ENCODE data around the gene AP2S1. TPM values are rescaled to one million over a fixed set of nuclear protein-coding genes. Genes with fewer than 3 reads are reported as not detected.

AP2S1 gene
- total and polyA plus RNA-seq, 2 of the 4 experiments (the other 2 are of a cell fraction) = 144 to 274 TPM

DNA sequence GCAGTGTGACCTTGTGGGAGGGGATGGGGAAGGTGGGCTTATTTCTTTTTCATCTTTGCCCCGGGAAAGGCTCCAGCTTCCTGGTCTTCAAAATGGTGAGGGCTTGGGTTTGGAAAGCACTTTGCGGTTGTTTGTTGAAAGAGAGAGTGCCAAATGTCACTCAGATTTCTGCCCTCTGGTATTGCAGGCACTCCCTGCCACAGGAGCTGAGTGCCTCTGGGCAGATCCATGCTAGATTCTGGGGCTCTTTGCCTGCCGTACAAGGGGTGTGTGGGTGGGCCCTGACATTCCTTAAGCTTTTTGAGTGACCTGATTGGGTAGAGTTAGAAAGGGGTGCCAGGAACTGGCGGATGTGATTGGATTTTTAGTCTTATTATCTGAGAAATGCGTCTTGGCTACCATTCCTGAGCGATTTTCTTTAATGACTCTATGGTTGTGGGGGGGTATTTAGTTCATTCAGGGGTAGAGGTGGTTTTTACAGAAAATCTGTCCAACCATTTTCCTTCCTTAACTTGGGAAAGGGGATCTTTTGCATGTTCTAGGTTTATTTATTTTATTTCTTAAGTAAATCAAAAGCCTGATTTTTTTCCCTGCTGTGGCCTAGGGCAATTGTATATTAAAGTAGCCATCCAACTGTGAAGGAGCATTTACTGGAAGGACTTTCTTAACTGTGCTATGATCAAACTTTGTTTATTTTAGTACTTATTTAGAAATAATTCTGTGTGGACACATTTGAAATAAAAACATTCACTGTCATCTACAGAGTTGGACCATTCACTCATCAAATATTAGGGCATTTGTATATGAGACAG, 13.4 kb upstream of the AP2S1 start:
- H4K20me1 ChIP-seq (ENCODE audit: insufficient read depth, low read length) = peaks cover 83% of the 10 kb centered on the region
- peak overlapping the region; percentile 8; the same call in 1 of the 2 replicates for H3K4me3 ChIP-seq (ENCODE audit: insufficient read depth, low read depth, low read length)
- peak overlapping the region; percentile 12; the same call in 1 of the 2 replicates for H2AK5ac ChIP-seq (ENCODE audit: low read depth, low read length)
- H2BK120ac ChIP-seq (ENCODE audit: low read depth, low read length) = 0 out of 2 replicates have a peak overlapping the region, but pooled peaks have one; percentile 0
- no peaks in the 10 kb centered on the region for H3K9me3 ChIP-seq (ENCODE audit: control insufficient read depth, insufficient read depth, low read length)
- no peak overlapping the region for H4K8ac ChIP-seq (ENCODE audit: low read depth in 2 of 2, low read length in 2 of 2)
- H3K79me1 ChIP-seq (ENCODE audit: low read depth in 1 of 2, low read length in 2 of 2) = peaks cover 40 to 69% of the 10 kb centered on the region in 2 experiments
- no peak overlapping the region for H2AFZ ChIP-seq (replicated peaks; ENCODE audit: low read length, poor library complexity)
- H3K4me1 ChIP-seq (ENCODE audit: control insufficient read depth, insufficient read depth, low read length) = peaks cover 23% of the 10 kb centered on the region
- H2BK5ac ChIP-seq (ENCODE audit: low read depth, low read length, poor library complexity, severe bottlenecking) = no peak overlapping the region
- H3K9me1 ChIP-seq (ENCODE audit: insufficient read depth, low read length) = peaks cover 29% of the 10 kb centered on the region
- H3K4me2 ChIP-seq (ENCODE audit: low read depth, low read length) = peak overlapping the region; percentile 97
- dilution Hi-C loops (cut with HindIII; ENCODE audit: low sequenced_read_pairs, unreplicated experiment) (no loop called here), intact Hi-C loops (cut with micrococcal nuclease) (loop anchor here (1.0 to 2.0 kb wide), 2 partner anchors 30 to 49 kb away; no protein-coding TSS in a partner anchor), in situ Hi-C loops (cut with MboI; ENCODE audit: low sequenced_read_pairs) (no loop called here)
- TF ChIP-seq BHLHE40 (IDR thresholded peaks at IDR 0.05; ENCODE audit: low read depth, low read length) (no peak), CEBPB (IDR thresholded peaks at IDR 0.05; ENCODE audit: low read depth, low read length) (no peak)
- TF ChIP-seq, protein P1, sequence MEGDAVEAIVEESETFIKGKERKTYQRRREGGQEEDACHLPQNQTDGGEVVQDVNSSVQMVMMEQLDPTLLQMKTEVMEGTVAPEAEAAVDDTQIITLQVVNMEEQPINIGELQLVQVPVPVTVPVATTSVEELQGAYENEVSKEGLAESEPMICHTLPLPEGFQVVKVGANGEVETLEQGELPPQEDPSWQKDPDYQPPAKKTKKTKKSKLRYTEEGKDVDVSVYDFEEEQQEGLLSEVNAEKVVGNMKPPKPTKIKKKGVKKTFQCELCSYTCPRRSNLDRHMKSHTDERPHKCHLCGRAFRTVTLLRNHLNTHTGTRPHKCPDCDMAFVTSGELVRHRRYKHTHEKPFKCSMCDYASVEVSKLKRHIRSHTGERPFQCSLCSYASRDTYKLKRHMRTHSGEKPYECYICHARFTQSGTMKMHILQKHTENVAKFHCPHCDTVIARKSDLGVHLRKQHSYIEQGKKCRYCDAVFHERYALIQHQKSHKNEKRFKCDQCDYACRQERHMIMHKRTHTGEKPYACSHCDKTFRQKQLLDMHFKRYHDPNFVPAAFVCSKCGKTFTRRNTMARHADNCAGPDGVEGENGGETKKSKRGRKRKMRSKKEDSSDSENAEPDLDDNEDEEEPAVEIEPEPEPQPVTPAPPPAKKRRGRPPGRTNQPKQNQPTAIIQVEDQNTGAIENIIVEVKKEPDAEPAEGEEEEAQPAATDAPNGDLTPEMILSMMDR (conservative IDR thresholded peaks at IDR 0.05; ENCODE audit: low read depth, low read length) = no peak
- BruUV-seq (replicated peaks) = no TSS peak
- no peak overlapping the region for H2BK15ac ChIP-seq (ENCODE audit: low read depth, low read length)
- whole genome bisulfite sequencing, 2 experiments (ENCODE audit: extremely low coverage in 2 of 2, insufficient read length in 1 of 2) = no CpG with 5 or more reads among the region's 6 CpGs
- H3K27me3 ChIP-seq (ENCODE audit: control insufficient read depth, insufficient read depth, low read length) = no peaks in the 10 kb centered on the region
- CTCF ChIA-PET = interaction anchor here (1.2 kb wide), 1 partner anchor 127 kb away, joined by 5 read pairs; no protein-coding TSS in a partner anchor
- no peak overlapping the region for H4K5ac ChIP-seq (ENCODE audit: low read depth, low read length)
- H3K56ac ChIP-seq (ENCODE audit: extremely low read depth, insufficient read depth, low read length) = no peak overlapping the region; the same call in 1 of the 2 replicates
- H3K14ac ChIP-seq (replicated peaks; ENCODE audit: low read depth, low read length) = peak overlapping the region; percentile 53
- no peak overlapping the region for H2BK20ac ChIP-seq (ENCODE audit: low read depth, low read length)
- no peaks in the 10 kb centered on the region for H3K36me3 ChIP-seq (ENCODE audit: control insufficient read depth, insufficient read depth, low read length)
- POLR2A ChIA-PET (ENCODE audit: unreplicated experiment) = interaction anchor here (0.9 to 1.0 kb wide), 2 partner anchors 15 to 75 kb away, joined by 3 to 5 read pairs; partner anchors contain the start of gene SLC1A5
- DNase-seq (peak; percentile 61), ATAC-seq (ENCODE audit: low read depth) (no peak)
- peak overlapping the region; percentile 11; the same call in 1 of the 2 replicates for H3K9ac ChIP-seq (ENCODE audit: low read depth, low read length)
- H3K27ac ChIP-seq (ENCODE audit: insufficient read depth, low read length) = peak overlapping the region; percentile 24; the same call in 1 of the 2 replicates
- H3K23ac ChIP-seq (ENCODE audit: low read depth, low read length) = no peak overlapping the region
- H3K18ac ChIP-seq (ENCODE audit: low read depth, low read length) = no peak overlapping the region
- H4K91ac ChIP-seq (ENCODE audit: insufficient read depth, low read depth, low read length) = no peak overlapping the region; the same call in 1 of the 2 replicates
- peak overlapping the region; percentile 37; the same call in 1 of the 2 replicates for H3K4ac ChIP-seq (ENCODE audit: low read depth, low read length)
- peak overlapping the region; percentile 47 for H2AK9ac ChIP-seq (replicated peaks; ENCODE audit: low read depth, low read length, poor library complexity)

Measured in IMR-90 (cell line).